Measurements from ENCODE around the gene LDLRAD4. TPM values are rescaled to one million over a fixed set of nuclear protein-coding genes. Genes with fewer than 3 reads are reported as not detected.

The LDLRAD4 gene
- total and polyA plus RNA-seq, 2 experiments from 2014 or later, result 0.73 to 1.9 TPM

- Mint-ChIP-seq H3K36me3 (ENCODE audit: low read depth) (no peaks in the 10 kb centered on the region), H3K27ac (no peak overlapping the region), H3K27me3 (ENCODE audit: insufficient read depth, low read depth, poor library complexity) (peaks cover 15% of the 10 kb centered on the region), H3K4me3 (no peak overlapping the region), H3K9me3 (peaks cover 8% of the 10 kb centered on the region; the same call in 2 of the 3 replicates), H3K4me1 (peaks cover 16% of the 10 kb centered on the region)
- Histone ChIP-seq H3F3A (replicated peaks; ENCODE audit: low read depth) (no peaks in the 10 kb centered on the region), H3K4me1 (ENCODE audit: insufficient read depth) (peaks cover 17% of the 10 kb centered on the region), H3K27me3 (ENCODE audit: insufficient read depth) (no peaks in the 10 kb centered on the region), H3K36me3 (ENCODE audit: insufficient read depth) (no peaks in the 10 kb centered on the region), H2AFZ (no peak overlapping the region), H4K20me1 (replicated peaks; ENCODE audit: insufficient read depth) (no peaks in the 10 kb centered on the region), H3K4me3 (no peak overlapping the region), H3K79me2 (replicated peaks; ENCODE audit: insufficient read depth) (no peaks in the 10 kb centered on the region), H3K27ac (ENCODE audit: low read depth) (no peak overlapping the region), H3K9me2 (ENCODE audit: insufficient read depth) (no peaks in the 10 kb centered on the region), H3K4me2 (no peak overlapping the region)
- ATAC-seq (no peak), DNase-seq (ENCODE audit: low spot score) (no peak)
- no peak for TF ChIP-seq ZNF114 (CRISPR knock-in tag; IDR thresholded peaks at IDR 0.05)
- TF ChIP-seq EZH2phosphoT487 (IDR thresholded peaks at IDR 0.05; ENCODE audit: unreplicated experiment), result no peak
- TF ChIP-seq CREB1 (CRISPR knock-in tag; IDR thresholded peaks at IDR 0.05; ENCODE audit: low read depth), result no peak
- TF ChIP-seq REST (IDR thresholded peaks at IDR 0.05; ENCODE audit: unreplicated experiment), result no peak
- TF ChIP-seq EZH2 (IDR thresholded peaks at IDR 0.05; ENCODE audit: low read depth, unreplicated experiment), result no peak
- TF ChIP-seq POLR2AphosphoS5 (IDR thresholded peaks at IDR 0.05; ENCODE audit: low read depth), result no peak
- no peak for TF ChIP-seq NANOG (IDR thresholded peaks at IDR 0.05; ENCODE audit: borderline replicate concordance)
- TF ChIP-seq STAT1 (IDR thresholded peaks at IDR 0.05; ENCODE audit: unreplicated experiment), result no peak
- no peak for TF ChIP-seq CTCF (conservative IDR thresholded peaks at IDR 0.05; ENCODE audit: low read depth in 2 of 2)
- no peak for TF ChIP-seq ZNF462 (CRISPR knock-in tag; IDR thresholded peaks at IDR 0.05)
- TF ChIP-seq JUNB (IDR thresholded peaks at IDR 0.05; ENCODE audit: unreplicated experiment), result no peak
- TF ChIP-seq ZNF331 (CRISPR knock-in tag; IDR thresholded peaks at IDR 0.05; ENCODE audit: low read depth), result no peak
- no peak for TF ChIP-seq ETS1 (IDR thresholded peaks at IDR 0.05)
Observed at GRCh38 chr18:13482618-13482945, 264.0 kb downstream of the LDLRAD4 start.

All from GM23338 (cell line).